ENCODE measurements around the gene SELENOS.

SELENOS gene

GRCh38 chr15:101318147-101318819, 41.0 kb upstream of the SELENOS start:
- no peak overlapping the region for H3K4me3 ChIP-seq (ENCODE audit: low read length)
- no peaks in the 10 kb centered on the region for H3K36me3 ChIP-seq (ENCODE audit: insufficient read depth, low read length)
- H3K4me2 ChIP-seq (ENCODE audit: low read length), result no peak overlapping the region
- no peak overlapping the region for H3K9ac ChIP-seq (ENCODE audit: low read depth, low read length)
- H3K27me3 ChIP-seq (ENCODE audit: control insufficient read depth, insufficient read depth, low read length), result peaks cover 45% of the 10 kb centered on the region
- H3K9me3 ChIP-seq (replicated peaks; ENCODE audit: low read length), result no peaks in the 10 kb centered on the region
- no peaks in the 10 kb centered on the region for H3K4me1 ChIP-seq (ENCODE audit: control insufficient read depth, insufficient read depth, low read length)

- Histone ChIP-seq H3K27me3 (ENCODE audit: control insufficient read depth, insufficient read depth, low read length) (peaks cover 45% of the 10 kb centered on the region), H3K9ac (ENCODE audit: low read depth, low read length) (no peak overlapping the region)
Observed at GRCh38 chr15:101317336-101317872, 40.1 kb upstream of the SELENOS start.

GRCh38 chr15:101316529-101316928, 39.2 kb upstream of the SELENOS start:
- Histone ChIP-seq H3K4me2 (ENCODE audit: low read length) (no peak overlapping the region), H3K36me3 (ENCODE audit: insufficient read depth, low read length) (no peaks in the 10 kb centered on the region), H3K9me3 (replicated peaks; ENCODE audit: low read length) (no peaks in the 10 kb centered on the region), H3K4me1 (ENCODE audit: control insufficient read depth, insufficient read depth, low read length) (no peaks in the 10 kb centered on the region), H3K9ac (ENCODE audit: low read depth, low read length) (no peak overlapping the region), H3K4me3 (ENCODE audit: low read length) (no peak overlapping the region), H3K27me3 (ENCODE audit: control insufficient read depth, insufficient read depth, low read length) (peaks cover 45% of the 10 kb centered on the region)

More at GRCh38 chr15:101317336-101317872, 40.1 kb upstream of the SELENOS start:
- Histone ChIP-seq H3K4me3 (ENCODE audit: low read length) (no peak overlapping the region), H3K9me3 (replicated peaks; ENCODE audit: low read length) (no peaks in the 10 kb centered on the region), H3K36me3 (ENCODE audit: insufficient read depth, low read length) (no peaks in the 10 kb centered on the region), H3K4me2 (ENCODE audit: low read length) (no peak overlapping the region), H3K4me1 (ENCODE audit: control insufficient read depth, insufficient read depth, low read length) (no peaks in the 10 kb centered on the region)

- no peaks in the 10 kb centered on the region for H3K36me3 ChIP-seq (ENCODE audit: insufficient read depth, low read length)
- H3K9ac ChIP-seq (ENCODE audit: low read depth, low read length), result no peak overlapping the region
- H3K4me2 ChIP-seq (ENCODE audit: low read length), result no peak overlapping the region
- H3K27me3 ChIP-seq (ENCODE audit: control insufficient read depth, insufficient read depth, low read length), result peaks cover 40% of the 10 kb centered on the region
- no peaks in the 10 kb centered on the region for H3K9me3 ChIP-seq (replicated peaks; ENCODE audit: low read length)
- H3K4me1 ChIP-seq (ENCODE audit: control insufficient read depth, insufficient read depth, low read length), result no peaks in the 10 kb centered on the region
- no peak overlapping the region for H3K4me3 ChIP-seq (ENCODE audit: low read length)
Observed at GRCh38 chr15:101315736-101316135, 38.5 kb upstream of the SELENOS start.

- H3K4me2 ChIP-seq (ENCODE audit: low read length), result no peak overlapping the region
- H3K4me1 ChIP-seq (ENCODE audit: control insufficient read depth, insufficient read depth, low read length), result no peaks in the 10 kb centered on the region
- H3K27me3 ChIP-seq (ENCODE audit: control insufficient read depth, insufficient read depth, low read length), result peaks cover 32% of the 10 kb centered on the region
- no peaks in the 10 kb centered on the region for H3K36me3 ChIP-seq (ENCODE audit: insufficient read depth, low read length)
- H3K4me3 ChIP-seq (ENCODE audit: low read length), result no peak overlapping the region
- no peak overlapping the region for H3K9ac ChIP-seq (ENCODE audit: low read depth, low read length)
- H3K9me3 ChIP-seq (replicated peaks; ENCODE audit: low read length), result no peaks in the 10 kb centered on the region
Observed at GRCh38 chr15:101314336-101315125, 37.2 kb upstream of the SELENOS start.

GRCh38 chr15:101313041-101313761, 35.9 kb upstream of the SELENOS start:
- peaks cover 27% of the 10 kb centered on the region for H3K27me3 ChIP-seq (ENCODE audit: control insufficient read depth, insufficient read depth, low read length)
- no peaks in the 10 kb centered on the region for H3K9me3 ChIP-seq (replicated peaks; ENCODE audit: low read length)
- no peak overlapping the region for H3K9ac ChIP-seq (ENCODE audit: low read depth, low read length)
- H3K4me1 ChIP-seq (ENCODE audit: control insufficient read depth, insufficient read depth, low read length), result no peaks in the 10 kb centered on the region
- no peak overlapping the region for H3K4me2 ChIP-seq (ENCODE audit: low read length)
- H3K4me3 ChIP-seq (ENCODE audit: low read length), result no peak overlapping the region
- no peaks in the 10 kb centered on the region for H3K36me3 ChIP-seq (ENCODE audit: insufficient read depth, low read length)

- Histone ChIP-seq H3K27me3 (ENCODE audit: control insufficient read depth, insufficient read depth, low read length) (peaks cover 24% of the 10 kb centered on the region), H3K4me1 (ENCODE audit: control insufficient read depth, insufficient read depth, low read length) (no peaks in the 10 kb centered on the region), H3K36me3 (ENCODE audit: insufficient read depth, low read length) (no peaks in the 10 kb centered on the region), H3K9me3 (replicated peaks; ENCODE audit: low read length) (no peaks in the 10 kb centered on the region), H3K4me3 (ENCODE audit: low read length) (no peak overlapping the region), H3K9ac (ENCODE audit: low read depth, low read length) (no peak overlapping the region), H3K4me2 (ENCODE audit: low read length) (no peak overlapping the region)
Observed at GRCh38 chr15:101310508-101310907, 33.2 kb upstream of the SELENOS start.

- Histone ChIP-seq H3K36me3 (ENCODE audit: insufficient read depth, low read length) (no peaks in the 10 kb centered on the region), H3K9ac (ENCODE audit: low read depth, low read length) (no peak overlapping the region), H3K27me3 (ENCODE audit: control insufficient read depth, insufficient read depth, low read length) (peaks cover 22% of the 10 kb centered on the region), H3K4me2 (ENCODE audit: low read length) (no peak overlapping the region), H3K9me3 (replicated peaks; ENCODE audit: low read length) (no peaks in the 10 kb centered on the region), H3K4me3 (ENCODE audit: low read length) (no peak overlapping the region), H3K4me1 (ENCODE audit: control insufficient read depth, insufficient read depth, low read length) (no peaks in the 10 kb centered on the region)
Observed at GRCh38 chr15:101310161-101310480, 32.8 kb upstream of the SELENOS start.

GRCh38 chr15:101309436-101310160, 32.3 kb upstream of the SELENOS start:
- no peaks in the 10 kb centered on the region for H3K4me1 ChIP-seq (ENCODE audit: control insufficient read depth, insufficient read depth, low read length)

GRCh38 chr15:101308604-101309435, 31.5 kb upstream of the SELENOS start:
- Histone ChIP-seq H3K4me3 (ENCODE audit: low read length) (no peak overlapping the region), H3K9me3 (replicated peaks; ENCODE audit: low read length) (no peaks in the 10 kb centered on the region), H3K4me2 (ENCODE audit: low read length) (no peak overlapping the region), H3K9ac (ENCODE audit: low read depth, low read length) (no peak overlapping the region), H3K36me3 (ENCODE audit: insufficient read depth, low read length) (no peaks in the 10 kb centered on the region), H3K27me3 (ENCODE audit: control insufficient read depth, insufficient read depth, low read length) (peaks cover 20% of the 10 kb centered on the region), H3K4me1 (ENCODE audit: control insufficient read depth, insufficient read depth, low read length) (no peaks in the 10 kb centered on the region)

More at GRCh38 chr15:101309436-101310160, 32.3 kb upstream of the SELENOS start:
- H3K9me3 ChIP-seq (replicated peaks; ENCODE audit: low read length), result no peaks in the 10 kb centered on the region
- no peak overlapping the region for H3K4me3 ChIP-seq (ENCODE audit: low read length)
- no peaks in the 10 kb centered on the region for H3K36me3 ChIP-seq (ENCODE audit: insufficient read depth, low read length)
- no peak overlapping the region for H3K4me2 ChIP-seq (ENCODE audit: low read length)
- peaks cover 22% of the 10 kb centered on the region for H3K27me3 ChIP-seq (ENCODE audit: control insufficient read depth, insufficient read depth, low read length)
- no peak overlapping the region for H3K9ac ChIP-seq (ENCODE audit: low read depth, low read length)

Data from skeletal muscle satellite cell (primary cell).